ENCODE results near the gene LYRM9. TPM values are rescaled to one million over a fixed set of nuclear protein-coding genes. Genes with fewer than 3 reads are reported as not detected.
"Not testable (repeated sequence)": the region's sequence is repeated elsewhere in the genome, so short reads cannot be mapped to it uniquely, and the experiment has no call there.

LYRM9 gene
- polyA plus RNA-seq, 3 donors = 5.9 to 7.6 (median 6.3) TPM

DNA sequence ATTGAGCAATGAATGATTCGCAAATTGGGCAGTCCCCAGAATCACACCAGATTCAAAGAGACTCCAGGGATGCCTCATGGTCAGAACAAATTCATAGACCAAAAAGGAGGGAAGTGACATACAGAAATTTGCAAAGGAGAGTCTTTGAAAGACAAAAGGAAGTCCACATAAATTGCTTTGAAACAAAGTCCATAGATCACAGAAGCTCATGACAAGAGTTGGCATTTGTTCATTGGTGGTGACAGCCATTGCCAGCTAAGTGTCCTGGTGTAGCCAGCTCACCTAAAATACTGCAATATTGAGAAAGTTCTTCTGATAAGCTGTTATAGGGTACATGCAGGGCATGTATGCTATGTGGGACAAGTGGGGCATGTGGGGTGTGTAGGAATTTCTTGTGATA, 55.4 kb downstream of the LYRM9 start:
- H3K27ac Mint-ChIP-seq; H3K4me1 ChIP-seq (ENCODE audit: control insufficient read depth in 1 of 2, insufficient read depth in 2 of 2, low read length in 2 of 2); H3K27me3 Mint-ChIP-seq (ENCODE audit: low read depth in 3 of 3); H2AFZ ChIP-seq (ENCODE audit: insufficient read depth, low read depth, low read length, poor library complexity, severe bottlenecking); H3K27me3 ChIP-seq (ENCODE audit: control insufficient read depth in 2 of 2, insufficient read depth in 2 of 2, low read length in 2 of 2); H3K4me2 ChIP-seq (replicated peaks; ENCODE audit: extremely low read depth, low read length, poor library complexity, severe bottlenecking); H3K4me1 Mint-ChIP-seq; intact Hi-C loops (cut with micrococcal nuclease); H3K36me3 Mint-ChIP-seq; H3K9me3 ChIP-seq (replicated peaks in 1 of 2; ENCODE audit: control insufficient read depth in 1 of 2, insufficient read depth in 1 of 2, low read length in 2 of 2); H3K36me3 ChIP-seq (replicated peaks in 1 of 2; ENCODE audit: control insufficient read depth in 1 of 2, insufficient read depth in 2 of 2, low read length in 2 of 2); H3K9me3 Mint-ChIP-seq; H3K79me2 ChIP-seq (ENCODE audit: insufficient read depth, low read length); DNase-seq; H4K20me1 ChIP-seq (ENCODE audit: insufficient read depth, low read length); H3K4me3 Mint-ChIP-seq; H3K4me3 ChIP-seq (replicated peaks in 1 of 3; ENCODE audit: low read depth in 2 of 3, low read length in 3 of 3); H3K27ac ChIP-seq (ENCODE audit: low read depth in 1 of 2, low read length in 2 of 2); H3K9ac ChIP-seq (ENCODE audit: insufficient read depth, low read length, poor library complexity, severe bottlenecking): not testable (repeated sequence)
- WGBS (ENCODE audit: insufficient coverage) = 100% methylated on average over 1 of the region's 1 CpG

- Histone ChIP-seq H3K36me3 (replicated peaks in 1 of 2; ENCODE audit: control insufficient read depth in 1 of 2, insufficient read depth in 2 of 2, low read length in 2 of 2) (no peaks in the 10 kb centered on the region), H3K4me1 (ENCODE audit: control insufficient read depth in 1 of 2, insufficient read depth in 2 of 2, low read length in 2 of 2) (no peaks in the 10 kb centered on the region), H3K9me3 (replicated peaks in 1 of 2; ENCODE audit: control insufficient read depth in 1 of 2, insufficient read depth in 1 of 2, low read length in 2 of 2) (no peaks in the 10 kb centered on the region), H2AFZ (ENCODE audit: insufficient read depth, low read depth, low read length, poor library complexity, severe bottlenecking) (no peak overlapping the region), H3K27ac (ENCODE audit: low read depth in 1 of 2, low read length in 2 of 2) (no peak overlapping the region), H4K20me1 (ENCODE audit: insufficient read depth, low read length) (no peaks in the 10 kb centered on the region), H3K27me3 (ENCODE audit: control insufficient read depth in 2 of 2, insufficient read depth in 2 of 2, low read length in 2 of 2) (no peaks in the 10 kb centered on the region), H3K4me3 (replicated peaks in 1 of 3; ENCODE audit: low read depth in 2 of 3, low read length in 3 of 3) (no peak overlapping the region), H3K9ac (ENCODE audit: insufficient read depth, low read length, poor library complexity, severe bottlenecking) (no peak overlapping the region), H3K4me2 (replicated peaks; ENCODE audit: extremely low read depth, low read length, poor library complexity, severe bottlenecking) (no peak overlapping the region), H3K79me2 (ENCODE audit: insufficient read depth, low read length) (no peaks in the 10 kb centered on the region)
- Mint-ChIP-seq H3K27me3 (ENCODE audit: low read depth in 3 of 3) (no peaks in the 10 kb centered on the region), H3K4me3 (no peak overlapping the region), H3K4me1 (no peaks in the 10 kb centered on the region), H3K27ac (no peak overlapping the region), H3K9me3 (peaks cover 0 to 5% (median 2%) of the 10 kb centered on the region in 7 donors), H3K36me3 (no peaks in the 10 kb centered on the region)
- TF ChIP-seq, protein P1, sequence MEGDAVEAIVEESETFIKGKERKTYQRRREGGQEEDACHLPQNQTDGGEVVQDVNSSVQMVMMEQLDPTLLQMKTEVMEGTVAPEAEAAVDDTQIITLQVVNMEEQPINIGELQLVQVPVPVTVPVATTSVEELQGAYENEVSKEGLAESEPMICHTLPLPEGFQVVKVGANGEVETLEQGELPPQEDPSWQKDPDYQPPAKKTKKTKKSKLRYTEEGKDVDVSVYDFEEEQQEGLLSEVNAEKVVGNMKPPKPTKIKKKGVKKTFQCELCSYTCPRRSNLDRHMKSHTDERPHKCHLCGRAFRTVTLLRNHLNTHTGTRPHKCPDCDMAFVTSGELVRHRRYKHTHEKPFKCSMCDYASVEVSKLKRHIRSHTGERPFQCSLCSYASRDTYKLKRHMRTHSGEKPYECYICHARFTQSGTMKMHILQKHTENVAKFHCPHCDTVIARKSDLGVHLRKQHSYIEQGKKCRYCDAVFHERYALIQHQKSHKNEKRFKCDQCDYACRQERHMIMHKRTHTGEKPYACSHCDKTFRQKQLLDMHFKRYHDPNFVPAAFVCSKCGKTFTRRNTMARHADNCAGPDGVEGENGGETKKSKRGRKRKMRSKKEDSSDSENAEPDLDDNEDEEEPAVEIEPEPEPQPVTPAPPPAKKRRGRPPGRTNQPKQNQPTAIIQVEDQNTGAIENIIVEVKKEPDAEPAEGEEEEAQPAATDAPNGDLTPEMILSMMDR (IDR thresholded peaks at IDR 0.05) = no peak
- no peak for DNase-seq
- intact Hi-C loops (cut with micrococcal nuclease) = no loop called here
Measured at GRCh38 chr17:27836651-27837050, 56.5 kb downstream of the LYRM9 start.
